Smooth muscle cell (in vitro differentiated cells): Measurements from ENCODE around the gene NABP1. TPM values are rescaled to one million over a fixed set of nuclear protein-coding genes. Genes with fewer than 3 reads are reported as not detected.

Experiments
- DNase-seq: peaks from one replicate; lab custom pipeline; 2025; ENCODE audit not compliant: unreplicated experiment; lab: John Stamatoyannopoulos, UW
- H2AFZ ChIP-seq: fragments of 200-600 bp; sonication (generic); 2 replicates; pipeline ENCODE4 v1.6.0; 2016; ENCODE audit warnings: antibody characterized with exemption, low read depth, mild to moderate bottlenecking
- H3F3A ChIP-seq: fragments of 200-600 bp; sonication (generic); 2 replicates; pipeline ENCODE4 v1.6.0; 2017; ENCODE audit warnings: antibody characterized with exemption, low read depth
- H3K27ac ChIP-seq: fragments of 200-600 bp; sonication (generic); 2 replicates; pipeline ENCODE4 v1.5.1; 2016; ENCODE audit warnings: low read depth, mild to moderate bottlenecking
- H3K27me3 ChIP-seq: fragments of 200-600 bp; sonication (generic); 2 replicates; pipeline ENCODE4 v1.6.1; 2016; ENCODE audit warnings: low read depth, mild to moderate bottlenecking
- H3K36me3 ChIP-seq: fragments of 200-600 bp; sonication (generic); 2 replicates; pipeline ENCODE4 v1.5.1; 2016; ENCODE audit warnings: low read depth
- H3K4me1 ChIP-seq: fragments of 200-600 bp; sonication (generic); 2 replicates; pipeline ENCODE4 v1.5.1; 2016; ENCODE audit warnings: low read depth
- H3K4me2 ChIP-seq: fragments of 200-600 bp; sonication (generic); 2 replicates; pipeline ENCODE4 v1.6.0; 2016; ENCODE audit warnings: mild to moderate bottlenecking
- H3K4me3 ChIP-seq: fragments of 200-600 bp; sonication (generic); 2 replicates; pipeline ENCODE4 v1.5.1; 2016; ENCODE audit warnings: mild to moderate bottlenecking
- H3K79me2 ChIP-seq: fragments of 200-600 bp; sonication (generic); 2 replicates; pipeline ENCODE4 v1.6.0; 2016; ENCODE audit warnings: low read depth, mild to moderate bottlenecking
- H3K9ac ChIP-seq: fragments of 200-600 bp; sonication (generic); 2 replicates; pipeline ENCODE4 v1.6.0; 2016; ENCODE audit warnings: low read depth
- H3K9me3 ChIP-seq: fragments of 200-600 bp; sonication (generic); replicated peaks from 2 replicates; pipeline ENCODE4 v1.5.1; 2016; ENCODE audit warnings: low read depth
- H4K20me1 ChIP-seq: fragments of 200-600 bp; sonication (generic); 2 replicates; pipeline ENCODE4 v1.6.0; 2016; ENCODE audit warnings: low read depth
- WGBS: methylation state at CpG from one replicate; pipeline ENCODE4 v1.1.7; 2016; ENCODE audit warnings: low lambda C conversion rate; 5-methylcytosine and 5-hydroxymethylcytosine counted together
- polyA plus RNA-seq: library from polyadenylated mRNA; unstranded; fragments of >200 nt; fragmentation: Nextera tagmentation; extraction: Ambion mirVana; gene quantifications from 2 replicates; pipeline ENCODE4 v1.2.1, GENCODE V29; 2016
- total RNA-seq: library from RNA; depleted of rRNA; stranded (reverse); fragments of >200 nt; gene quantifications from 2 replicates; pipeline ENCODE4 v1.2.3, GENCODE V29; 2014
- TF ChIP-seq, protein P1 (sequence below): fragments of 200-600 bp; sonication (generic); IDR thresholded peaks from 2 replicates; pipeline ENCODE4 v1.5.1; 2017; ENCODE audit warnings: borderline replicate concordance, mild to moderate bottlenecking, antibody characterized with exemption; ENCODE audit not compliant: insufficient read depth, poor library complexity, severe bottlenecking

NABP1 gene
- total and polyA plus RNA-seq, 2 experiments from 2014 or later, result 7.8 to 44.9 TPM

GRCh38 chr2:191637182-191638078 is 40.5 kb upstream of the NABP1 start:
- H3K9me3 ChIP-seq, result no peaks in the 10 kb centered on the region
- H3K4me2 ChIP-seq, result peak overlapping the region; percentile 76
- peaks cover 29% of the 10 kb centered on the region for H3K4me1 ChIP-seq
- peaks cover 18% of the 10 kb centered on the region for H3F3A ChIP-seq
- TF ChIP-seq, protein P1, sequence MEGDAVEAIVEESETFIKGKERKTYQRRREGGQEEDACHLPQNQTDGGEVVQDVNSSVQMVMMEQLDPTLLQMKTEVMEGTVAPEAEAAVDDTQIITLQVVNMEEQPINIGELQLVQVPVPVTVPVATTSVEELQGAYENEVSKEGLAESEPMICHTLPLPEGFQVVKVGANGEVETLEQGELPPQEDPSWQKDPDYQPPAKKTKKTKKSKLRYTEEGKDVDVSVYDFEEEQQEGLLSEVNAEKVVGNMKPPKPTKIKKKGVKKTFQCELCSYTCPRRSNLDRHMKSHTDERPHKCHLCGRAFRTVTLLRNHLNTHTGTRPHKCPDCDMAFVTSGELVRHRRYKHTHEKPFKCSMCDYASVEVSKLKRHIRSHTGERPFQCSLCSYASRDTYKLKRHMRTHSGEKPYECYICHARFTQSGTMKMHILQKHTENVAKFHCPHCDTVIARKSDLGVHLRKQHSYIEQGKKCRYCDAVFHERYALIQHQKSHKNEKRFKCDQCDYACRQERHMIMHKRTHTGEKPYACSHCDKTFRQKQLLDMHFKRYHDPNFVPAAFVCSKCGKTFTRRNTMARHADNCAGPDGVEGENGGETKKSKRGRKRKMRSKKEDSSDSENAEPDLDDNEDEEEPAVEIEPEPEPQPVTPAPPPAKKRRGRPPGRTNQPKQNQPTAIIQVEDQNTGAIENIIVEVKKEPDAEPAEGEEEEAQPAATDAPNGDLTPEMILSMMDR, result no peak
- 79% methylated on average over 6 of the region's 6 CpGs for WGBS
- H3K79me2 ChIP-seq, result no peaks in the 10 kb centered on the region
- no peak overlapping the region for H2AFZ ChIP-seq
- no peak for DNase-seq
- H3K27me3 ChIP-seq, result no peaks in the 10 kb centered on the region
- H3K9ac ChIP-seq, result peak overlapping the region; percentile 86
- peak overlapping the region; percentile 98 for H3K27ac ChIP-seq
- no peaks in the 10 kb centered on the region for H3K36me3 ChIP-seq
- H3K4me3 ChIP-seq, result peak overlapping the region; percentile 8
- H4K20me1 ChIP-seq, result no peaks in the 10 kb centered on the region

DNA sequence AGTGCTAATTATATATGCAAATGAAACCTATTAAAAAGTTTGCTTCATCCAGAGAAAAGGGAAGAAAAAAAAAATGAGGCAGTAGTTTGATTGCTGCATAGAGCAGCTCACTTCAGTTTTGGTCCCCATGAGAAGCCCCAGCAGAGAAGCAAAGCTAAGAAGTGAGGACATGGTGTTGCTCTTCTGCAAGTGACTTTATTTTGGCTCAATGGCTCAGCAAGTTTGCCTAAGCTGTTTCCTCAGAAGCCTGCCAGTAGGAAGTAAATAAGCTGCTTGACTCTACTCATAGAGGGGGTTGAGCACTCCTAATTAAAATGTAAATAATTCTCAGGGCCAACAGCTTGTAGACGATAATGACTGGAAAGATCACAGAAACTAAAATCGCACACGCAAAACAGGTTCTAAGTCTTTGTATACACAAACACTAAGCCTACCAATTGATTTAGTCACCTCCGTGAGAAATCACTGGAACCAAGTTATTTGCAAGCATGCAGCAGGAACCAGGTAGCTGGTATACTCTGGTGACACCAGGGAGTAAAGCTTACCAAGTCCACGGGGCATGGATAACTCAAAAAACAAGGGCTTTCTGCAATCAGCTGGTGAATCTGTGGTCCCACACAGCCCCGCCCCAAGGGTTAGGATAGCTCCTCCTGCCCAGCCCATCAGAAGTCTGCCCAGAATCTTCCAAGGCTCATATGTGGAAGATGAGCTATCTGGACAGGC is 39.7 kb upstream of the NABP1 start:
- H2AFZ ChIP-seq, result no peak overlapping the region
- peaks cover 29% of the 10 kb centered on the region for H3K4me1 ChIP-seq
- TF ChIP-seq, protein P1, result no peak
- H3K9ac ChIP-seq, result peak overlapping the region; percentile 86
- H3K27me3 ChIP-seq, result no peaks in the 10 kb centered on the region
- H3F3A ChIP-seq, result peaks cover 18% of the 10 kb centered on the region
- 29% methylated on average over 6 of the region's 6 CpGs for WGBS
- no peaks in the 10 kb centered on the region for H3K36me3 ChIP-seq
- DNase-seq, result no peak
- H3K79me2 ChIP-seq, result no peaks in the 10 kb centered on the region
- H3K9me3 ChIP-seq, result no peaks in the 10 kb centered on the region
- H3K4me2 ChIP-seq, result peak overlapping the region; percentile 76
- H3K4me3 ChIP-seq, result peak overlapping the region; percentile 8
- H3K27ac ChIP-seq, result peak overlapping the region; percentile 98
- no peaks in the 10 kb centered on the region for H4K20me1 ChIP-seq

GRCh38 chr2:191638802-191639172 is 39.1 kb upstream of the NABP1 start:
- H3K79me2 ChIP-seq, result no peaks in the 10 kb centered on the region
- H3K4me2 ChIP-seq, result peak overlapping the region; percentile 76
- no peaks in the 10 kb centered on the region for H3K27me3 ChIP-seq
- no peak overlapping the region for H3K9ac ChIP-seq
- 98% methylated on average over 1 of the region's 1 CpG for WGBS
- H3K4me3 ChIP-seq, result no peak overlapping the region
- DNase-seq, result no peak
- TF ChIP-seq, protein P1, result no peak
- H4K20me1 ChIP-seq, result no peaks in the 10 kb centered on the region
- H3K4me1 ChIP-seq, result peaks cover 29% of the 10 kb centered on the region
- H3F3A ChIP-seq, result peaks cover 18% of the 10 kb centered on the region
- H3K36me3 ChIP-seq, result no peaks in the 10 kb centered on the region
- H3K27ac ChIP-seq, result peak overlapping the region; percentile 98
- H2AFZ ChIP-seq, result no peak overlapping the region
- no peaks in the 10 kb centered on the region for H3K9me3 ChIP-seq
